HepG2 (cell line): ENCODE results near the gene COASY. TPM values are rescaled to one million over a fixed set of nuclear protein-coding genes. Genes with fewer than 3 reads are reported as not detected.

Experiments
- AKAP8 ChIP-seq: sonication (generic); formaldehyde crosslinking; IDR thresholded peaks from 2 replicates; pipeline ENCODE4 v1.5.1; 2020; ENCODE audit warnings: mild to moderate bottlenecking, missing genetic modification reagents
- CBX1 ChIP-seq: IDR thresholded peaks from one replicate; pipeline ENCODE4 v1.6.1; 2016; ENCODE audit warnings: antibody characterized with exemption, low read depth
- DDIT3 ChIP-seq: sonication (generic); formaldehyde crosslinking; IDR thresholded peaks from 2 replicates; pipeline ENCODE4 v1.4.0; 2020; ENCODE audit warnings: mild to moderate bottlenecking, missing genetic modification reagents
- IRX3 ChIP-seq: sonication (generic); formaldehyde crosslinking; IDR thresholded peaks from 2 replicates; pipeline ENCODE4 v1.8.1; 2023; ENCODE audit warnings: mild to moderate bottlenecking, low read depth, missing genetic modification reagents, borderline replicate concordance
- JUNB ChIP-seq: sonication (generic); formaldehyde crosslinking; IDR thresholded peaks from 2 replicates; pipeline ENCODE4 v1.8.0; 2022; ENCODE audit warnings: missing genetic modification reagents, mild to moderate bottlenecking, borderline replicate concordance
- MZF1 ChIP-seq: sonication (generic); formaldehyde crosslinking; IDR thresholded peaks from 2 replicates; pipeline ENCODE4 v1.8.1; 2023; ENCODE audit warnings: mild to moderate bottlenecking, missing genetic modification reagents, borderline replicate concordance
- PREB ChIP-seq: sonication (generic); formaldehyde crosslinking; IDR thresholded peaks from 2 replicates; pipeline ENCODE4 v1.4.0; 2020; ENCODE audit warnings: missing genetic modification reagents
- ZBTB49 ChIP-seq: sonication (generic); formaldehyde crosslinking; IDR thresholded peaks from 2 replicates; pipeline ENCODE4 v1.4.0; 2020; ENCODE audit warnings: missing genetic modification reagents, borderline replicate concordance
- ZFP91 ChIP-seq: sonication (generic); formaldehyde crosslinking; IDR thresholded peaks from 2 replicates; pipeline ENCODE4 v1.9.0; 2022; ENCODE audit warnings: missing genetic modification reagents, mild to moderate bottlenecking, borderline replicate concordance
- ZNF10 ChIP-seq: sonication (generic); formaldehyde crosslinking; IDR thresholded peaks from 2 replicates; pipeline ENCODE4 v1.4.0; 2020; ENCODE audit warnings: mild to moderate bottlenecking, low read depth, missing genetic modification reagents, borderline replicate concordance
- ZNF317 ChIP-seq: sonication (generic); formaldehyde crosslinking; IDR thresholded peaks from 2 replicates; pipeline ENCODE4 v1.5.0; 2020; ENCODE audit warnings: mild to moderate bottlenecking, missing genetic modification reagents
- ZNF589 ChIP-seq: sonication (generic); formaldehyde crosslinking; conservative IDR thresholded peaks from 2 replicates; pipeline ENCODE4 v1.8.0; 2022; ENCODE audit warnings: mild to moderate bottlenecking, moderate library complexity, missing genetic modification reagents
- ZNF616 ChIP-seq: sonication (generic); formaldehyde crosslinking; IDR thresholded peaks from 2 replicates; pipeline ENCODE4 v1.5.0; 2020; ENCODE audit warnings: low read depth, mild to moderate bottlenecking, missing genetic modification reagents
- ZNF646 ChIP-seq: sonication (generic); formaldehyde crosslinking; IDR thresholded peaks from 2 replicates; pipeline ENCODE4 v1.9.0; 2021; ENCODE audit warnings: mild to moderate bottlenecking, missing genetic modification reagents
- ZSCAN5A ChIP-seq: sonication (generic); formaldehyde crosslinking; IDR thresholded peaks from 2 replicates; pipeline ENCODE4 v1.8.0; 2022; ENCODE audit warnings: mild to moderate bottlenecking, missing genetic modification reagents, borderline replicate concordance
- polyA plus RNA-seq, 8 experiments: library from polyadenylated mRNA; depleted of rRNA in 3 of 8; stranded (reverse) in 7 of 8; unstranded in 1 of 8; fragments of >200 nt; fragmentation: Illumina TruSeq in 4 of 8; extraction: Trizol in 4 of 8; gene quantifications; 2 replicates each; pipeline versions ENCODE4 v1.2.1 to v1.2.3, GENCODE V29; 2011 to 2016; ENCODE audit warnings: low read depth in 4 of 8, missing spikeins in 1 of 8, mixed read lengths in 1 of 8; ENCODE audit not compliant: insufficient read depth in 1 of 8
- total RNA-seq, 5 experiments: library from RNA; depleted of rRNA; stranded (reverse); fragments of >200 nt; fragmentation: Illumina TruSeq; extraction: Trizol; gene quantifications; 2 replicates each; pipeline ENCODE4 v1.2.3, GENCODE V29; 2016; ENCODE audit warnings: low read depth in 1 of 5

The COASY gene
- total and polyA plus RNA-seq, 2 of the 13 experiments (the other 11 are each of a cell fraction or from before 2014, with no cell fraction given): 90.7 to 125 TPM

- TF ChIP-seq DDIT3 (CRISPR knock-in tag) (no peak), CBX1 (no peak), ZFP91 (peak; percentile 81; the same call in 1 of the 2 replicates), ZSCAN5A (CRISPR knock-in tag) (no peak), ZNF317 (CRISPR knock-in tag) (no peak), AKAP8 (CRISPR knock-in tag) (no peak), PREB (CRISPR knock-in tag) (no peak), ZNF589 (no peak), ZNF10 (CRISPR knock-in tag) (no peak), ZBTB49 (CRISPR knock-in tag) (no peak), IRX3 (CRISPR knock-in tag) (no peak), MZF1 (CRISPR knock-in tag) (no peak; the same call in 1 of the 2 replicates), JUNB (CRISPR knock-in tag) (no peak), ZNF646 (CRISPR knock-in tag) (no peak), ZNF616 (CRISPR knock-in tag) (no peak)
These were observed 24.7 kb upstream of the COASY start (continued) for GRCh38 chr17:42537156-42537805.
